ENCODE measurements around the gene ZNHIT6.

DNA sequence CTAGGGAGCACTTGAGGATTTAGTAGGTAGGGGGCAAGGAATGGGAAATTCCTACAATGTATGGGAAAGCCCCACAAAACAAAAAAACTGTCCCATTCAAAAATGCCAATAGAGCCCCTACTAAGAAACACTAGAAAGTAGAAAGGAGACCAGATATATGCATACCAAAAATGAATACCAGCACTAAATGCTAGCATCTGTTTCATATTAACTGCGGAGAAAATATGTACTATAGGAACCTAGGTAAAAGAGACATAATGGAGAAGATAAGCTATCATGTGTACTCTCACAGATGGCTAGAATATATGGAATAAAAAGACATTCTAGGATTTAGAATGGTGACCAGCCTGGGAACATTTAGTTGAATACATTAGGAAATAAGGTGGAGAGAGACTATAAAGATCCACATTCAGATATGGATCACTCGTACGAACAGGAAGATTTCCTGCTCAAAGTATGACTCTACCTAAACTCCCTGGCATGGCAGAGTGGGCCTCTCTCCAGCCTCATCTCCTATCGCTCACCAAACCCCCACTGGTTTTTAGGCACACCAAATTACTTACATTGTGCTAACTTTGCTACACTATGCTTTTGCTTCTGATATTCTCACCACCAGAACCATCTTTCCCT is 18.3 kb downstream of the ZNHIT6 start:
- TF ChIP-seq, protein P1, sequence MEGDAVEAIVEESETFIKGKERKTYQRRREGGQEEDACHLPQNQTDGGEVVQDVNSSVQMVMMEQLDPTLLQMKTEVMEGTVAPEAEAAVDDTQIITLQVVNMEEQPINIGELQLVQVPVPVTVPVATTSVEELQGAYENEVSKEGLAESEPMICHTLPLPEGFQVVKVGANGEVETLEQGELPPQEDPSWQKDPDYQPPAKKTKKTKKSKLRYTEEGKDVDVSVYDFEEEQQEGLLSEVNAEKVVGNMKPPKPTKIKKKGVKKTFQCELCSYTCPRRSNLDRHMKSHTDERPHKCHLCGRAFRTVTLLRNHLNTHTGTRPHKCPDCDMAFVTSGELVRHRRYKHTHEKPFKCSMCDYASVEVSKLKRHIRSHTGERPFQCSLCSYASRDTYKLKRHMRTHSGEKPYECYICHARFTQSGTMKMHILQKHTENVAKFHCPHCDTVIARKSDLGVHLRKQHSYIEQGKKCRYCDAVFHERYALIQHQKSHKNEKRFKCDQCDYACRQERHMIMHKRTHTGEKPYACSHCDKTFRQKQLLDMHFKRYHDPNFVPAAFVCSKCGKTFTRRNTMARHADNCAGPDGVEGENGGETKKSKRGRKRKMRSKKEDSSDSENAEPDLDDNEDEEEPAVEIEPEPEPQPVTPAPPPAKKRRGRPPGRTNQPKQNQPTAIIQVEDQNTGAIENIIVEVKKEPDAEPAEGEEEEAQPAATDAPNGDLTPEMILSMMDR (conservative IDR thresholded peaks at IDR 0.05 in 1 of 2, IDR thresholded peaks at IDR 0.05 in 1 of 2; ENCODE audit: extremely low read depth in 1 of 2, insufficient read depth in 1 of 2, low read depth in 1 of 2, low read length in 2 of 2) = no peak
- no peak for TF ChIP-seq EZH2 (IDR thresholded peaks at IDR 0.05; ENCODE audit: borderline replicate concordance, low read length)
